Kasumi-1 (cell line): Measurements from ENCODE around the gene ITIH3.

Source experiments
- DNase-seq, 2 experiments: peaks; one replicate each; lab custom pipeline; 2025; lab: John Stamatoyannopoulos, UW

The ITIH3 gene

GRCh38 chr3:52827441-52827840 is 32.8 kb downstream of the ITIH3 start:
- peak; percentile 78 to 89 for DNase-seq

- no peak for DNase-seq
Observed at GRCh38 chr3:52827866-52828376, 33.3 kb downstream of the ITIH3 start.

GRCh38 chr3:52829482-52829881 is 34.9 kb downstream of the ITIH3 start:
- no peak for DNase-seq

GRCh38 chr3:52829906-52830463 is 35.4 kb downstream of the ITIH3 start:
- peak in 1 of 2 experiments; percentile 17 for DNase-seq

- DNase-seq = no peak
Observed at GRCh38 chr3:52830535-52831258, 36.1 kb downstream of the ITIH3 start, which contains the start of gene ITIH4. Gene ITIH4, minus strand, starts transcription at chr3:52830672. Its CDS starts 30 bp downstream, at chr3:52830642.

GRCh38 chr3:52831500-52832301 is 37.1 kb downstream of the ITIH3 start:
- peak; percentile 51 to 57 for DNase-seq

- no peak for DNase-seq
Observed at GRCh38 chr3:52833202-52833601, 38.6 kb downstream of the ITIH3 start.

- no peak for DNase-seq
Observed at GRCh38 chr3:52834871-52835501, 40.4 kb downstream of the ITIH3 start, which contains the start of gene MUSTN1. Gene MUSTN1, minus strand, starts transcription at chr3:52835019. Its CDS starts 71 bp downstream, at chr3:52834948.

- no peak for DNase-seq
Observed at GRCh38 chr3:52835766-52836470, 41.3 kb downstream of the ITIH3 start.

GRCh38 chr3:52836471-52836845 is 41.9 kb downstream of the ITIH3 start:
- DNase-seq = no peak

- DNase-seq = no peak
Observed at GRCh38 chr3:52836986-52837385, 42.4 kb downstream of the ITIH3 start.

- no peak for DNase-seq
Observed at GRCh38 chr3:52838561-52839267, 44.1 kb downstream of the ITIH3 start.

GRCh38 chr3:52839268-52839575 is 44.6 kb downstream of the ITIH3 start:
- no peak for DNase-seq

GRCh38 chr3:52839892-52840545 is 45.4 kb downstream of the ITIH3 start:
- no peak for DNase-seq

- DNase-seq = no peak
Observed at GRCh38 chr3:52841211-52841980, 46.8 kb downstream of the ITIH3 start.

GRCh38 chr3:52841981-52842340 is 47.4 kb downstream of the ITIH3 start:
- DNase-seq = no peak

- DNase-seq = no peak
Observed at GRCh38 chr3:52842424-52842823, 47.8 kb downstream of the ITIH3 start.

- DNase-seq = no peak
Observed at GRCh38 chr3:52843108-52843865, 48.7 kb downstream of the ITIH3 start.

GRCh38 chr3:52843881-52844280 is 49.3 kb downstream of the ITIH3 start:
- no peak for DNase-seq
